OCI-LY3 (cell line): ENCODE results near the gene KBTBD13.
"Not testable (repeated sequence)": the region's sequence is repeated elsewhere in the genome, so short reads cannot be mapped to it uniquely, and the experiment has no call there.

ENCODE experiments used
- CTCF ChIP-seq: fragments of 200-600, 300-600 bp; sonication (generic); IDR thresholded peaks from 2 replicates; pipeline ENCODE4 v1.5.1; 2014; ENCODE audit warnings: antibody characterized with exemption, low read length, low read depth
- EZH2phosphoT487 ChIP-seq: fragments of 200-600 bp; shearing (Covaris generic); IDR thresholded peaks from 2 replicates; pipeline ENCODE4 v1.6.1; 2018; ENCODE audit warnings: antibody characterized with exemption, mixed run types, low read depth

- not testable (repeated sequence) for TF ChIP-seq CTCF, EZH2phosphoT487
These were observed 23.3 kb downstream of the KBTBD13 start for GRCh38 chr15:65099801-65100200.
